Esophagus muscularis mucosa (tissue), 4 donors: Measurements from ENCODE around the gene NT5DC1. TPM values are rescaled to one million over a fixed set of nuclear protein-coding genes. Genes with fewer than 3 reads are reported as not detected.

ENCODE experiments used
- DNase-seq: peaks from one replicate; pipeline ENCODE4 v3.0.0-alpha.2; 2017; ENCODE audit errors: extremely low spot score
- H3K27ac ChIP-seq, 4 donors: fragments of 200-600 bp; sonication (generic); replicated peaks in 1 of 4; 1 replicate in 3 of 4; 2 replicates in 1 of 4; pipeline ENCODE4 v1.5.1; 2016 to 2019; ENCODE audit warnings: mild to moderate bottlenecking in 1 of 4
- H3K27me3 ChIP-seq, 4 donors: fragments of 200-600 bp; sonication (generic); one replicate each; pipeline versions ENCODE4 v1.5.1 to v1.6.0; 2016 to 2019
- H3K36me3 ChIP-seq, 4 donors: fragments of 200-600 bp; sonication (generic); one replicate each; pipeline ENCODE4 v1.5.1; 2016 to 2019
- H3K4me1 ChIP-seq, 4 donors: fragments of 200-600 bp; sonication (generic); one replicate each; pipeline ENCODE4 v1.5.1; 2016 to 2019
- H3K4me3 ChIP-seq, 4 donors: fragments of 200-600 bp; sonication (generic); 1 replicate in 2 of 4; 2 replicates in 2 of 4; pipeline ENCODE4 v1.5.1; 2016 to 2019; ENCODE audit warnings: mild to moderate bottlenecking in 4 of 4, moderate library complexity in 1 of 4
- H3K9me3 ChIP-seq, 4 donors: fragments of 200-600 bp; sonication (generic); 1 replicate in 3 of 4; 2 replicates in 1 of 4; pipeline ENCODE4 v1.5.1; 2016 to 2019
- CTCF ChIP-seq, 3 experiments: fragments of 200-600 bp in 2 of 3; fragments of 450-650 bp in 1 of 3; sonication (generic) in 2 of 3; IDR thresholded peaks; one replicate each; pipeline ENCODE4 v1.5.1; 2017 to 2019; ENCODE audit warnings: antibody characterized with exemption in 3 of 3, mild to moderate bottlenecking in 2 of 3, moderate library complexity in 1 of 3
- EP300 ChIP-seq: sonication (generic); formaldehyde crosslinking; IDR thresholded peaks from one replicate; pipeline ENCODE4 v1.6.1; 2017; ENCODE audit warnings: antibody characterized with exemption
- POLR2A ChIP-seq: fragments of 450-650 bp; IDR thresholded peaks from one replicate; pipeline ENCODE4 v1.6.1; 2017; ENCODE audit warnings: antibody characterized with exemption, moderate library complexity, mild to moderate bottlenecking, low read depth
- POLR2AphosphoS5 ChIP-seq, 2 donors: sonication (generic); formaldehyde crosslinking; IDR thresholded peaks; one replicate each; pipeline ENCODE4 v1.6.1; 2017; ENCODE audit warnings: antibody characterized with exemption in 2 of 2
- WGBS: methylation state at CpG from one replicate; pipeline ENCODE4 v1.1.5; 2018; 5-methylcytosine and 5-hydroxymethylcytosine counted together
- intact Hi-C: fragments of 100-400 bp; cut with DNase I; formaldehyde crosslinking; loops from one replicate; pipeline ENCODE4 v1.15.1; 2023
- total RNA-seq, 4 donors: library from RNA; depleted of rRNA; stranded (reverse); fragments of >200 nt; gene quantifications; one replicate each; pipeline versions ENCODE4 v1.1.0 to v1.2.1, GENCODE V29; 2016

The NT5DC1 gene
- total RNA-seq, 4 donors from 2014 or later, result 4.1 to 8.4 (median 6.7) TPM

GRCh38 chr6:116154887-116155286 lies 54.2 kb downstream of the NT5DC1 start:
- no peak for DNase-seq
- TF ChIP-seq CTCF (IDR thresholded peaks at IDR 0.05), result no peak
- no peaks in the 10 kb centered on the region for H3K36me3 ChIP-seq
- no peaks in the 10 kb centered on the region for H3K27me3 ChIP-seq
- peaks cover 0 to 5% (median 0%) of the 10 kb centered on the region in 4 donors for H3K4me1 ChIP-seq
- intact Hi-C loops, result no loop called here
- 95% methylated on average over 2 of the region's 2 CpGs for WGBS
- no peak overlapping the region for H3K4me3 ChIP-seq
- H3K9me3 ChIP-seq, result no peaks in the 10 kb centered on the region
- H3K27ac ChIP-seq, result no peak overlapping the region

DNA sequence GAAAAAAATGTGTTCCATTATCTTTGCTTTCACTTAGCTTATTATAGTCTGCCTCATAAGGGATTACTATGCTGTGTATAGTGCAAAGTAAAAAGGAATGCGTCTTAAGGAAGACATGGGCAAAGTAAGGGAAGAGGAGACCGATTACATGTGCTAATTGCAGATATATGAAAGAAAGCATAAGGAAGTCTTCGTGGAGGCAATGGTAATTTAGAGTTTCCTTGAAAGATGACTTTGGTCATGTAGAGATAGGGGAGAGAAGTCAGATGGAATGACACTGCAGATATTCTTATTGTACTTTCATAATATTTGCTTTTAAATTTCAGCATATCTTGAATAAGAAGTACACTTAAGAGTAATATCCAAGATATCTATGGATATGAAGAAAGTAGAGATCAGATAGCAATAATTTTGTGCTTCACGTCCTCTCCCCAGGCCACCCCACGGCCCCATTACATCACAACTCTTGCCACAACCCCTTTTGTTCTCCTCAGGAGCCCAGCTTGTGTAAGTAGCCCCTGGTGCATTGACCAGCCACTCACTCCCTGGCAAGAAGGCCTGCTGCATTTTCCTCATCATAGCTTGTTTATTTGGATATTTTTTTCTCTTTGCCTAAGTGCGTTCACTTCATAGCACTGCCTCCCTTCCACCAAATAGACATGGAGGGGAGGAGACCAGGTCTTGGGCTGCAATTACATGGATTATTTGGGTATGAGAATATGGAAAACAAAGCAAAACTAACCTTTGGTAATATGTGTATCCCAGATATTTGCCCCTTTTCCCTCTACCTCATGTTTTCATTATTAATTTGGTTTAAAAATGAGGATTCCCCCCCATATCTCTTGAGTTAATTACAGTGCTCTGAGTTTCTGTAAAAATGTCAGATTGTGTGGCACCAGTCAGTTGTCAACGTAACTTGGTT lies 56.0 kb downstream of the NT5DC1 start:
- Histone ChIP-seq H3K27me3 (no peaks in the 10 kb centered on the region), H3K27ac (no peak overlapping the region), H3K4me3 (no peak overlapping the region), H3K36me3 (no peaks in the 10 kb centered on the region), H3K4me1 (peaks cover 0 to 5% (median 0%) of the 10 kb centered on the region in 4 donors), H3K9me3 (no peaks in the 10 kb centered on the region)
- no peak for DNase-seq
- TF ChIP-seq EP300, result no peak
- no peak for TF ChIP-seq CTCF (IDR thresholded peaks at IDR 0.05)
- no peak for TF ChIP-seq POLR2AphosphoS5 (IDR thresholded peaks at IDR 0.05)
- TF ChIP-seq POLR2A, result no peak
- 83% methylated on average over 7 of the region's 7 CpGs for WGBS
- intact Hi-C loops, result no loop called here

DNA sequence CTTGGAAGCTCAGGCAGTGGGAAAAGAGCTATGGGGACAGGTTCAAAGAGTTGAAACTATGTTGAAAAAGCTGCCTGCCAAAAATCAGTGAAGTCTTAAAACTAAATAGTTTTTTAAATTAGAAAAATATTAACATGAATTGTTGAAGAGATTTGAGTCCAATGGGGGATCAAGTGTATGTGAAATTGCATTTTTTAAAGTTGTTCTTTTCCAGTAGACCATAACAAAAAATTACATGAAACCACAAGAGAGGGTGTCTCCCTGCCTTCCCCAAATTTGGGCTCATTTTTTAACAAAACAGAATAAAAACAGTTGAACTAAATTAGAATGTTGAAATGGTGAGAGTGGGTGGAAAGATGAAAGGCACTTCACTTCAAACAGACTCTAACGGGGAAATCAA lies 56.7 kb downstream of the NT5DC1 start:
- Histone ChIP-seq H3K27me3 (no peaks in the 10 kb centered on the region), H3K36me3 (no peaks in the 10 kb centered on the region), H3K9me3 (no peaks in the 10 kb centered on the region), H3K4me1 (peaks cover 0 to 5% (median 0%) of the 10 kb centered on the region in 4 donors), H3K27ac (no peak overlapping the region), H3K4me3 (no peak overlapping the region)
- DNase-seq, result no peak
- WGBS, result 77% methylated on average over 1 of the region's 1 CpG
- intact Hi-C loops, result no loop called here
- TF ChIP-seq POLR2AphosphoS5 (IDR thresholded peaks at IDR 0.05), result no peak
- no peak for TF ChIP-seq POLR2A
- no peak for TF ChIP-seq CTCF (IDR thresholded peaks at IDR 0.05)
- TF ChIP-seq EP300, result no peak

DNA sequence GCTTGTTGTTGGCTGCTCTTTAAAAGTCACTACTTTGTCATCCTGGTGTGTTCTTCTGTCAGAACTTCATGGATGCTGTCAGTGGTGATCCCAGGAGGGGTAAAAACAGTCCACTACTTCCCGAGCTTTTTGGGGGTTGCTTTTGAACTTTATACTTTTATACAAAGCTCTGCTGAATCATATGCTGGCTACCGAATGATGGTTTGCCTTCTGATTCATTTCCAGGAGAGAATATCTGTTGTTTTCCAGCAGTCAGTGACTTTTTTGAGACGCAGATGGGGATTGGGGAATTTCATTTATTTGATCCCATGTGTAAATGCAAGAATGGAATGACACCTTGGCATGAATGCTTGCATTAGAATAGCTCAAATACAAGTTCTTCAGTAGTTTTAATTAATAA lies 58.0 kb downstream of the NT5DC1 start:
- Histone ChIP-seq H3K9me3 (no peaks in the 10 kb centered on the region), H3K4me1 (peaks cover 0 to 5% (median 0%) of the 10 kb centered on the region in 4 donors), H3K27ac (no peak overlapping the region), H3K27me3 (no peaks in the 10 kb centered on the region), H3K36me3 (no peaks in the 10 kb centered on the region), H3K4me3 (no peak overlapping the region)
- 40% methylated on average over 3 of the region's 3 CpGs for WGBS
- no peak for TF ChIP-seq CTCF (IDR thresholded peaks at IDR 0.05)
- TF ChIP-seq EP300, result no peak
- no peak for TF ChIP-seq POLR2AphosphoS5 (IDR thresholded peaks at IDR 0.05)
- intact Hi-C loops, result no loop called here
- DNase-seq, result no peak
